OCI-LY7 (cell line): ENCODE data around the gene CNTN4.

Experiments used
- CTCF ChIP-seq: fragments of 200-600 bp; sonication (generic); conservative IDR thresholded peaks from 2 replicates; pipeline ENCODE4 v1.5.1; 2014; ENCODE audit warnings: mild to moderate bottlenecking, antibody characterized with exemption, low read length, moderate library complexity, mixed read lengths
- EZH2phosphoT487 ChIP-seq: fragments of 200-600 bp; sonication (generic); IDR thresholded peaks from 2 replicates; pipeline ENCODE4 v1.6.1; 2018; ENCODE audit warnings: low read depth, borderline replicate concordance, mild to moderate bottlenecking, mixed run types, antibody characterized with exemption, low read length, moderate library complexity, mixed read lengths

- TF ChIP-seq CTCF (no peak), EZH2phosphoT487 (no peak)
These were observed 877.5 kb downstream of the CNTN4 start for GRCh38 chr3:2976212-2976611.
